WTC11 (cell line): ENCODE results near the gene RPL29. TPM values are rescaled to one million over a fixed set of nuclear protein-coding genes. Genes with fewer than 3 reads are reported as not detected.
A peak's percentile ranks its signal among the peaks of the same experiment; 100 is the strongest.

Source experiments
- ATAC-seq: fragments of 200-7000 bp; cut with Tn5 transposase; 2 replicates; pipeline ENCODE4 v1.10.0; 2021; ENCODE audit warnings: mild to moderate bottlenecking, moderate library complexity
- CTCF ChIA-PET: fragments of 300-600 bp; sonication (Branson Sonifier 250); formaldehyde crosslinking; loops from one replicate; lab custom pipeline; 2021; ENCODE audit warnings: antibody characterized with exemption; lab: Charles Lee
- POLR2A ChIA-PET: fragments of 350-600 bp; sonication (Branson Sonifier 250); formaldehyde crosslinking; loops from one replicate; lab custom pipeline; 2021; ENCODE audit warnings: antibody characterized with exemption; lab: Charles Lee
- DNase-seq: peaks from one replicate; pipeline ENCODE4 v3.0.0; 2021; ENCODE audit warnings: low spot score
- H3K27ac Mint-ChIP-seq: 2 replicates; pipeline ENCODE4 v1.8.0; 2021; ENCODE audit warnings: mixed read lengths
- H3K27me3 Mint-ChIP-seq: 2 replicates; pipeline ENCODE4 v1.8.0; 2021; ENCODE audit warnings: low read depth, mild to moderate bottlenecking, moderate library complexity, mixed read lengths
- H3K36me3 Mint-ChIP-seq: 2 replicates; pipeline ENCODE4 v1.8.0; 2021; ENCODE audit warnings: mixed read lengths
- H3K4me1 Mint-ChIP-seq: 2 replicates; pipeline ENCODE4 v1.8.0; 2022; ENCODE audit warnings: mixed read lengths
- H3K4me3 Mint-ChIP-seq: 2 replicates; pipeline ENCODE4 v1.8.0; 2021; ENCODE audit warnings: mild to moderate bottlenecking, moderate library complexity, mixed read lengths
- H3K9me3 Mint-ChIP-seq: 2 replicates; pipeline ENCODE4 v1.8.0; 2021; ENCODE audit warnings: mixed read lengths
- ESRRA ChIP-seq: sonication (generic); formaldehyde crosslinking; IDR thresholded peaks from 2 replicates; pipeline ENCODE4 v1.8.1; 2022; ENCODE audit warnings: mild to moderate bottlenecking, missing genetic modification reagents, borderline replicate concordance
- GTF2I ChIP-seq: fragments of 250-450 bp; sonication (Bioruptor Pico); conservative IDR thresholded peaks from 2 replicates; pipeline ENCODE4 v1.4.0; 2021; ENCODE audit warnings: mild to moderate bottlenecking
- JAZF1 ChIP-seq: fragments of 250-450 bp; sonication (Bioruptor Pico); IDR thresholded peaks from 2 replicates; pipeline ENCODE4 v1.9.0; 2021; ENCODE audit warnings: moderate library complexity, mild to moderate bottlenecking, inconsistent platforms
- NR2C2 ChIP-seq: sonication (generic); formaldehyde crosslinking; IDR thresholded peaks from 2 replicates; pipeline ENCODE4 v1.8.0; 2022; ENCODE audit warnings: mild to moderate bottlenecking, missing genetic modification reagents
- SP1 ChIP-seq: sonication (generic); formaldehyde crosslinking; conservative IDR thresholded peaks from 2 replicates; pipeline ENCODE4 v1.8.1; 2022; ENCODE audit warnings: missing genetic modification reagents
- ZNF317 ChIP-seq: sonication (generic); formaldehyde crosslinking; IDR thresholded peaks from 2 replicates; pipeline ENCODE4 v1.8.1; 2023; ENCODE audit warnings: low read depth, mild to moderate bottlenecking, moderate library complexity, missing genetic modification reagents, borderline replicate concordance
- ZNF416 ChIP-seq: fragments of 250-450 bp; sonication (Bioruptor Pico); IDR thresholded peaks from 2 replicates; pipeline ENCODE4 v1.9.0; 2021; ENCODE audit warnings: mild to moderate bottlenecking, inconsistent platforms
- total RNA-seq: library from RNA; stranded (reverse); gene quantifications from 3 replicates; pipeline ENCODE4 v1.2.3, GENCODE V29; 2021
- TF ChIP-seq, protein P1 (sequence below): sonication (generic); formaldehyde crosslinking; IDR thresholded peaks from 2 replicates; pipeline ENCODE4 v1.8.1; 2022; ENCODE audit warnings: mild to moderate bottlenecking, moderate library complexity, missing genetic modification reagents
- TF ChIP-seq, protein P2 (sequence below): sonication (generic); formaldehyde crosslinking; IDR thresholded peaks from 2 replicates; pipeline ENCODE4 v1.8.1; 2022; ENCODE audit warnings: mild to moderate bottlenecking, missing genetic modification reagents, moderate library complexity, borderline replicate concordance
- TF ChIP-seq, protein P3 (sequence below): fragments of 200-600 bp; IDR thresholded peaks from 2 replicates; pipeline ENCODE4 v1.8.0; 2022; ENCODE audit warnings: antibody characterized with exemption

RPL29 gene
- total RNA-seq, 1 experiment from 2014 or later: 1,343 TPM

DNA sequence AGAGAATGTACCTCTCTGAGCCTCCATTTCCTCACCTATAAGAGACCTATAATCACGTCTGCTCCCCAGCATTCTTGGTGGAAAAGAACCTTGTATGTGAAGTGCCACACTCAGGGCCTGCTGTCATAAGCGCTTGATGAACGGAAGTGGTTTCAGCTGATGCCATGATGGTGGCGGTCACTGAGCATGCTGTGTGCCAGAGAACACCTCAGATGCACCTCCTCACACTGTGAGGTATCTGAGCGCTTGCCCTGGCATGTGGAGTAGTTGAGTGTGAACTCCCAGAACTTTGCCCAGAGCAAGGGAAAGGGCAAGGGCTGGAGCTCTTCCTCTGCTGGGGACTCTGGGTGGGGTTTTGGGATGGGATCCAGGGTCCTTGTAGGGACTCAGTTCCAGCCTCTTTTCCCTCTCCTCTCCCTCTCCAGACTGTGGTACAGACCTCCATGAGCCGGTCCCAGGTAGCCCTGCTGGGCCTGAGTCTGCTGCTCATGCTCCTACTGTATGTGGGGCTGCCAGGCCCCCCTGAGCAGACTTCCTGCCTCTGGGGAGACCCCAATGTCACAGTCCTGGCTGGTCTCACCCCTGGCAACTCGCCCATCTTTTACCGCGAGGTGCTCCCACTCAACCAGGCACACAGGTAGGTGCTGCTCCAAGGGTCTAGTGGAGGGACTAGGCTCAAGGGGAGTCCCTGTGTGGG is 18.1 kb downstream of the RPL29 start:
- CTCF ChIA-PET: no interaction called here
- H3K27ac Mint-ChIP-seq: no peak overlapping the region

DNA sequence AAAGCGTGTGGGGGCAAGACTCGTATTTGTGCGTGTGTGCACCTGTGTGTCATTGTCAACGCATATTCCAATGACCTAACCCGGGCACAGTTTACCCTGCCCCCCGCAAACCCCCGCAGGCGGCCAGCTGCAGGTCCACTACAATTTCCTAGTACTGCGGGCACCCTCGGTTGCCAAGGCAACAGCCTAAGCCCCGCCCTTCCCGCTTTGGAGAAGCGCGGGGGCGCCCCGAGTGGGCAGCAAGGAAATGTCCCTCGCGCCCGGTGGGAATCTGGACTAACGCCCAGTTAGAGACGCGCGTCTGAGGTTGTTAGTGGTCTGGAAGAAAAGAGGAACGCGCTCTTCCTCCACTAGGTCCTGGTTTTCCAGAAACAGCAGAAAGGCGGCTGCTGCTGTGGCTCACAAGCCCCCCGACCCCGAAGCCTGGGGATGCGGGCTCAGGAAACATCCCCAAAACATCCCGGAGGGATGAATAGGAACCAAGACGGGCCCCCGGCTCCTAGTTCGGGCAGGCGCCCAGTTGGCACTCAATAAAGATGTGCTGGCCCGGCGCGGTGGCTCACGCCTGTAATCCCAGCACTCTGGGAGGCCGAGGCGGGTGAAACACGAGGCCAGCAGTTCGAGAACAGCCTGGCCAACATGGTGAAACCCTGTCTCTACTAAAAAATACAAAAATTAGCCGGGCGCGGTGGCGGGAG is 19.7 kb downstream of the RPL29 start:
- Mint-ChIP-seq H3K4me1 (peaks cover 16% of the 10 kb centered on the region), H3K36me3 (no peaks in the 10 kb centered on the region), H3K27ac (no peak overlapping the region), H3K4me3 (peak overlapping the region; percentile 69), H3K27me3 (peaks cover 43% of the 10 kb centered on the region), H3K9me3 (no peaks in the 10 kb centered on the region)
- no peak for ATAC-seq
- peak; percentile 75 for DNase-seq
- POLR2A ChIA-PET: no interaction called here
- no peak for TF ChIP-seq GTF2I (CRISPR knock-in tag)
- 0 out of 2 replicates have a peak, but pooled peaks have one; percentile 21 for TF ChIP-seq SP1 (CRISPR knock-in tag)
- CTCF ChIA-PET: interaction anchor here (1.0 to 4.4 kb wide), 4 partner anchors 12 to 33 kb away, joined by 3 to 60 read pairs (median 33); partner anchors contain the start of genes PARP3 and RRP9

More for the DNA sequence above, 18.1 kb downstream of the RPL29 start:
- Mint-ChIP-seq H3K4me1 (peaks cover 23% of the 10 kb centered on the region), H3K27me3 (peaks cover 43% of the 10 kb centered on the region), H3K9me3 (no peaks in the 10 kb centered on the region), H3K4me3 (no peak overlapping the region), H3K36me3 (peaks cover 2% of the 10 kb centered on the region; the same call in 1 of the 2 replicates)
- DNase-seq (no peak), ATAC-seq (no peak)
- no peak for TF ChIP-seq NR2C2 (CRISPR knock-in tag)
- no peak for TF ChIP-seq JAZF1 (CRISPR knock-in tag)
- TF ChIP-seq, protein P1, sequence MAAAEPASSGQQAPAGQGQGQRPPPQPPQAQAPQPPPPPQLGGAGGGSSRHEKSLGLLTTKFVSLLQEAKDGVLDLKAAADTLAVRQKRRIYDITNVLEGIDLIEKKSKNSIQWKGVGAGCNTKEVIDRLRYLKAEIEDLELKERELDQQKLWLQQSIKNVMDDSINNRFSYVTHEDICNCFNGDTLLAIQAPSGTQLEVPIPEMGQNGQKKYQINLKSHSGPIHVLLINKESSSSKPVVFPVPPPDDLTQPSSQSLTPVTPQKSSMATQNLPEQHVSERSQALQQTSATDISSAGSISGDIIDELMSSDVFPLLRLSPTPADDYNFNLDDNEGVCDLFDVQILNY (CRISPR knock-in tag): no peak
- TF ChIP-seq ZNF416 (CRISPR knock-in tag): no peak
- POLR2A ChIA-PET: no interaction called here

DNA sequence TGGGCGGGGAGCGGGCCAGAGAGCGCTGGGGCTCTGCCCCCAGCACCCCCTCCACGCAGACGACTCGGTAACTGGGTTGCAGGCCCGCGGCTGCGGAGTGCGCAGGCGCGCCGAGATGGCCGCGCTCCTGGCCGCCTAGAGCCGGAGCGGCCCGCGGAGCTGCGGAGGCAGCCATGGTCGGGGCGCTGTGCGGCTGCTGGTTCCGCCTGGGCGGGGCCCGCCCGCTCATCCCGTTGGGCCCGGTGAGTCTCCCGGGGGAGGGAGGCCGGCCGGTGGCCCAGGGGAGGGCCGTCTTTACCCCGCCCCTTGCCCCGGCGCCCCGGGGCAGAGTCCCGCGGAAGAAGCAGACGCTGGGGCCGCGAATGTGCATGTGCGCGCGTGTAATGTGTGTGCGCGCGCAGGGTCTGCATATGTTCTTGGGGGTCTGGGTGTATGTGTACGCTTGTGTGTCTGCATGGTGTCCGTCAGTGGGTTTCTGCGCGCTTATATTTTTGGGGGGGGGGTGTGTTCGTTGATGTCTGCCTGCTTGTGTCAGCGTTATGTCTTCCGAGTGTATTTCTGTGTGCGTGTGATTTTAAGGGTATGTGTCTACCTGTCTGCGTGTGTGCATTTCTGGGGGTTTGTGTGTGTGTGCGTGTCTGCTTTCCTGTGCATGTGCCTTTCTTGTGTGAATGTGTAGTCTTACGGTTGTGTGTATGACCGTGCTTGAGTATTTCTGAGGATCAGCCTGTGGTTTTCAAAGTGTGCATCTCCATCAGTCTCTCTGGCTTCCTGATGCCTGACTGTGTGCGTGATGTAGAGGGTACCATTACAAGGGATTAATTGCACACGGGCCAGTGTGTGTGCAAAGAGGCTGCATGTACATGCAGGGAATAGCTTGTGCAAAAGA is 20.5 kb downstream of the RPL29 start, which contains the start of gene ABHD14A:
TSS of gene ABHD14A (plus strand) at position 102 of the 889 bp plus-strand sequence. CDS start at position 174, 72 bp downstream.
- ChIA-PET POLR2A (interaction anchor here (0.6 kb wide), 1 partner anchor 1717 kb away, joined by 3 read pairs; no protein-coding TSS in a partner anchor), CTCF (interaction anchor here (0.6 to 4.4 kb wide), 12 partner anchors 8 to 283 kb away, joined by 3 to 60 read pairs (median 11); partner anchors contain the start of genes ACY1, PARP3, RPL29 and RRP9)
- Mint-ChIP-seq H3K9me3 (no peaks in the 10 kb centered on the region), H3K27ac (no peak within 1 kb of the TSS), H3K27me3 (peaks cover 43% of the 10 kb centered on the region), H3K4me3 (peak within 1 kb of the TSS; percentile 79), H3K4me1 (peaks cover 22% of the 10 kb centered on the region), H3K36me3 (no peaks in the 10 kb centered on the region)
- TF ChIP-seq ESRRA (CRISPR knock-in tag): 0 out of 2 replicates have a peak, but pooled peaks have one; percentile 7
- TF ChIP-seq, protein P2, sequence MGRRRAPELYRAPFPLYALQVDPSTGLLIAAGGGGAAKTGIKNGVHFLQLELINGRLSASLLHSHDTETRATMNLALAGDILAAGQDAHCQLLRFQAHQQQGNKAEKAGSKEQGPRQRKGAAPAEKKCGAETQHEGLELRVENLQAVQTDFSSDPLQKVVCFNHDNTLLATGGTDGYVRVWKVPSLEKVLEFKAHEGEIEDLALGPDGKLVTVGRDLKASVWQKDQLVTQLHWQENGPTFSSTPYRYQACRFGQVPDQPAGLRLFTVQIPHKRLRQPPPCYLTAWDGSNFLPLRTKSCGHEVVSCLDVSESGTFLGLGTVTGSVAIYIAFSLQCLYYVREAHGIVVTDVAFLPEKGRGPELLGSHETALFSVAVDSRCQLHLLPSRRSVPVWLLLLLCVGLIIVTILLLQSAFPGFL (CRISPR knock-in tag): no peak
- ATAC-seq: peak; percentile 70
- DNase-seq: peak; percentile 69

DNA sequence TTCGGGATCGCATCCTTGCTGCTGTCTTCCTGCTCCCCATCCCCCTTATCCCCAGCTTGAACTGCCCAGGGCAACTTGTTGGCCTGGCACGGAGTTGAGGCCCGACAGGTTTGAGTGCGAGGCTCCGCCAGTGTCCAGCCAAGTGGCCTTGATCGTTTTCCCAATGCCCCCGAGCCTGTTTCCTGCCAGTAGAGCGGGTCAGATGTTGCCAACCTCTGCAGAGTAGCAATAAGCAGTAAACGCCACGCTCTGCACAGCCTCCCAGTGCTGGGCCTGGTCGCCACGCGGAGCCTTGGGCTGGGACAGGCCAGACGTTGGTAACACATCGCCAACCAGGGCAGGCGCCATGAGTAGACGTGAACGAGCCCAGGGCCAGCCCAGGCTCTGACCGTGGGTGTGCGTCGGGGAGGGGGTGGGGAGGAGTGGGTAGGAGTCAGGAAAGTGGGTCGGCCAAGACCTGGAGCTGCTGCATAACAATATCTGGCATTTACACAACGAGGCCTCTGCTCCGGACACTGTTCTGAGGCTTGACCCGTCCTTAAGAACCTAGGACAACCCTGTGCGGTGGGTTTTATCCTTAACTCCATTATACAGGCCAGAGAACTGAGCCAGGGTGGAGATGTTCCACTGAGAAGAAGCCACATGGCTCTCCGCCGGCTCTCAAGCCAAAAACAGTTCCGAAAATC is 21.3 kb downstream of the RPL29 start:
- DNase-seq: no peak
- ATAC-seq: peak; percentile 9
- Mint-ChIP-seq H3K4me1 (peaks cover 27% of the 10 kb centered on the region), H3K27me3 (peaks cover 43% of the 10 kb centered on the region), H3K4me3 (peak overlapping the region; percentile 79), H3K9me3 (no peaks in the 10 kb centered on the region), H3K27ac (no peak overlapping the region), H3K36me3 (no peaks in the 10 kb centered on the region)
- CTCF ChIA-PET: interaction anchor here (0.6 to 4.4 kb wide), 27 partner anchors 9 to 1294 kb away, joined by 3 to 60 read pairs (median 6); partner anchors contain the start of genes ACY1, DUSP7, GPR62 and PARP3
- POLR2A ChIA-PET: interaction anchor here (1.1 to 1.6 kb wide), 3 partner anchors 8 to 22 kb away, joined by 5 to 14 read pairs (median 6); partner anchors contain the start of genes ACY1 and RPL29
- no peak for TF ChIP-seq ZNF317 (CRISPR knock-in tag)
- TF ChIP-seq, protein P3, sequence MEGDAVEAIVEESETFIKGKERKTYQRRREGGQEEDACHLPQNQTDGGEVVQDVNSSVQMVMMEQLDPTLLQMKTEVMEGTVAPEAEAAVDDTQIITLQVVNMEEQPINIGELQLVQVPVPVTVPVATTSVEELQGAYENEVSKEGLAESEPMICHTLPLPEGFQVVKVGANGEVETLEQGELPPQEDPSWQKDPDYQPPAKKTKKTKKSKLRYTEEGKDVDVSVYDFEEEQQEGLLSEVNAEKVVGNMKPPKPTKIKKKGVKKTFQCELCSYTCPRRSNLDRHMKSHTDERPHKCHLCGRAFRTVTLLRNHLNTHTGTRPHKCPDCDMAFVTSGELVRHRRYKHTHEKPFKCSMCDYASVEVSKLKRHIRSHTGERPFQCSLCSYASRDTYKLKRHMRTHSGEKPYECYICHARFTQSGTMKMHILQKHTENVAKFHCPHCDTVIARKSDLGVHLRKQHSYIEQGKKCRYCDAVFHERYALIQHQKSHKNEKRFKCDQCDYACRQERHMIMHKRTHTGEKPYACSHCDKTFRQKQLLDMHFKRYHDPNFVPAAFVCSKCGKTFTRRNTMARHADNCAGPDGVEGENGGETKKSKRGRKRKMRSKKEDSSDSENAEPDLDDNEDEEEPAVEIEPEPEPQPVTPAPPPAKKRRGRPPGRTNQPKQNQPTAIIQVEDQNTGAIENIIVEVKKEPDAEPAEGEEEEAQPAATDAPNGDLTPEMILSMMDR: peak; percentile 16
